Neuronal stem cell (in vitro differentiated cells): ENCODE results near the gene FAM3D.

Source experiments
- DNase-seq: peaks from one replicate; pipeline ENCODE4 v3.0.0-alpha.2; 2013; ENCODE audit warnings: low spot score
- H2AFZ ChIP-seq: one replicate; pipeline ENCODE4 v1.6.1; 2013; ENCODE audit warnings: mild to moderate bottlenecking, low read length, inconsistent platforms
- H2AK5ac ChIP-seq: 2 replicates; pipeline ENCODE4 v1.6.1; 2013; ENCODE audit warnings: low read depth, mild to moderate bottlenecking, inconsistent platforms, low read length, moderate library complexity, mixed read lengths
- H2BK120ac ChIP-seq: 2 replicates; pipeline ENCODE4 v1.6.1; 2013; ENCODE audit warnings: low read depth, mild to moderate bottlenecking, inconsistent platforms, low read length, moderate library complexity, mixed read lengths
- H2BK12ac ChIP-seq: one replicate; pipeline ENCODE4 v1.6.1; 2013; ENCODE audit warnings: low read length, inconsistent platforms
- H2BK15ac ChIP-seq: 2 replicates; pipeline ENCODE4 v1.6.1; 2013; ENCODE audit warnings: mild to moderate bottlenecking, low read length, inconsistent platforms, mixed read lengths
- H2BK5ac ChIP-seq: one replicate; pipeline ENCODE4 v1.6.1; 2013; ENCODE audit warnings: inconsistent platforms, mild to moderate bottlenecking, low read length, moderate library complexity
- H3K14ac ChIP-seq: one replicate; pipeline ENCODE4 v1.6.1; 2013; ENCODE audit warnings: low read length, inconsistent platforms
- H3K18ac ChIP-seq: 2 replicates; pipeline ENCODE4 v1.6.1; 2013; ENCODE audit warnings: low read length, inconsistent platforms
- H3K23ac ChIP-seq: 2 replicates; pipeline ENCODE4 v1.6.1; 2013; ENCODE audit warnings: low read depth, mild to moderate bottlenecking, mixed read lengths, low read length, inconsistent platforms; ENCODE audit not compliant: poor library complexity
- H3K27ac ChIP-seq: replicated peaks from 3 replicates; pipeline ENCODE4 v1.5.1; 2013; ENCODE audit warnings: low read length, inconsistent platforms
- H3K27me3 ChIP-seq, 3 experiments: 2 replicates each; pipeline ENCODE4 v1.6.1; 2013; ENCODE audit warnings: low read length in 3 of 3, mild to moderate bottlenecking in 2 of 3, inconsistent platforms in 1 of 3, low read depth in 1 of 3, mixed read lengths in 1 of 3, moderate library complexity in 1 of 3; ENCODE audit not compliant: control insufficient read depth in 3 of 3, insufficient read depth in 3 of 3
- H3K36me3 ChIP-seq, 2 donors: replicated peaks in 1 of 2; 2 replicates each; pipeline ENCODE4 v1.6.1; 2013; ENCODE audit warnings: low read length in 2 of 2; ENCODE audit not compliant: control insufficient read depth in 2 of 2, insufficient read depth in 2 of 2
- H3K4ac ChIP-seq: 2 replicates; pipeline ENCODE4 v1.6.1; 2013; ENCODE audit warnings: inconsistent platforms, mild to moderate bottlenecking, low read length, moderate library complexity
- H3K4me1 ChIP-seq, 2 donors: 1 replicate in 1 of 2; 2 replicates in 1 of 2; pipeline ENCODE4 v1.6.1; 2013; ENCODE audit warnings: low read length in 2 of 2, low read depth in 1 of 2; ENCODE audit not compliant: control insufficient read depth in 2 of 2, insufficient read depth in 1 of 2
- H3K4me2 ChIP-seq: one replicate; pipeline ENCODE4 v1.6.1; 2013; ENCODE audit warnings: mild to moderate bottlenecking, low read length, inconsistent platforms; ENCODE audit not compliant: insufficient read depth, poor library complexity, severe bottlenecking
- H3K4me3 ChIP-seq, 2 donors: 2 replicates each; pipeline ENCODE4 v1.5.1; 2013; ENCODE audit warnings: low read length in 2 of 2, mild to moderate bottlenecking in 2 of 2, inconsistent platforms in 1 of 2, moderate library complexity in 1 of 2
- H3K79me1 ChIP-seq: one replicate; pipeline ENCODE4 v1.6.1; 2013; ENCODE audit warnings: low read depth, mild to moderate bottlenecking, inconsistent platforms, low read length, moderate library complexity
- H3K9ac ChIP-seq: one replicate; pipeline ENCODE4 v1.6.1; 2013; ENCODE audit warnings: mild to moderate bottlenecking, low read depth, low read length, inconsistent platforms; ENCODE audit not compliant: poor library complexity
- H3K9me3 ChIP-seq, 2 donors: replicated peaks in 1 of 2; 2 replicates each; pipeline versions ENCODE3 to v1.6.1; 2013; ENCODE audit warnings: low read length in 2 of 2, mild to moderate bottlenecking in 2 of 2, inconsistent platforms in 1 of 2, low read depth in 1 of 2, mixed read lengths in 1 of 2, moderate library complexity in 1 of 2; ENCODE audit not compliant: control insufficient read depth in 2 of 2, insufficient read depth in 1 of 2
- H4K8ac ChIP-seq: one replicate; pipeline ENCODE4 v1.6.1; 2013; ENCODE audit warnings: low read depth, mild to moderate bottlenecking, inconsistent platforms, low read length, moderate library complexity
- H4K91ac ChIP-seq: one replicate; pipeline ENCODE4 v1.6.1; 2013; ENCODE audit warnings: low read length, low read depth, mild to moderate bottlenecking, inconsistent platforms; ENCODE audit not compliant: poor library complexity
- WGBS, 2 donors: extraction: QIAGEN DNeasy Blood & Tissue Kit; methylation state at CpG; one replicate each; pipeline ENCODE4 v1.1.7; 2013; ENCODE audit warnings: missing lambda C conversion rate in 2 of 2, mixed read lengths in 1 of 2; ENCODE audit not compliant: insufficient read length in 2 of 2, insufficient replicate concordance in 1 of 2; ENCODE audit errors: extremely low coverage in 2 of 2; 5-methylcytosine and 5-hydroxymethylcytosine counted together

Gene FAM3D

DNA sequence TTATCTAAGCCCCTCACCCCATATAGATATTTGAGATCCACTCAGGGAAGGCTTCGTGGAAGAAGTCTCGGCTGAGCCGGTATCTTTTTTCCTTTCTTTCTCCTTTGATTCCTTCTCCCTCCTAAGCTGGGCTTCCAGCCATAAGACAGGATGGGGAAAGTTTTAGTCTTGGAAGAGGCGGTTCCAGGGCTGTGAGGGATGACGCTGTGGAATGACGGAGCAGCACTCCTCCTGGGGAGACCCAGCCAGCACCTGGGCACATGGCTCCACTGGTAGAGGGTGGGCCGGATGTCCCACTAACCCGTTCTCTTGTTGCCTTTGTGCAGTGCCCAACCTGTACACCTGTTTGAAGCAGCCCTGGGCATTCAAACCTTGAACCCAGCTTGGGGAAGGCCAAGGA, 46.2 kb downstream of the FAM3D start:
- no peak for DNase-seq
- no peak overlapping the region for H4K8ac ChIP-seq
- no CpG with 5 or more reads among the region's 8 CpGs for WGBS, 2 donors

DNA sequence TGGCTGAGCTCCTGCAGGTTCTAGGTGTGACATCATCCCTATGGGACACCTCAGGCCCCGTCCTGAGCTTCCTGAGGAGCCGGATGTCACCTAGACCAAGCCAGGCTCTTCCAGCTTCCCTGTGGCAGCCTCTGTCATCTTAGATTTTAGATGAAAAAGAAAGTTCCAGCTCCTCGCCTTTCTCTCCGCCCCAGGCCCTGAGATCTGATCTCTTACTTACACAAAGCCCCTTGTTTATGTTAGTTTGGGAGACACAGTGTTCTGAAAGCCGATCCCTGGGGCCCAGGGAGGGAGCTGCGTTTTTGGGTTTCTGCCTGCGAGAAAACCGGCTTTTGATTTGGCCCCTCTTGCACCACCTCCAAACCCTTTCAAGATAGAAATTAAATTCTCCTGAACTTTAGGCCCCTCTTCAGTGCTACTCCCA, 49.2 kb downstream of the FAM3D start:
- no peak for DNase-seq
- Histone ChIP-seq H2BK12ac (no peak overlapping the region), H2AFZ (peak overlapping the region; percentile 77), H3K36me3 (no peaks in the 10 kb centered on the region), H4K8ac (no peak overlapping the region), H4K91ac (no peak overlapping the region), H3K18ac (no peak overlapping the region), H3K27me3 (no peaks in the 10 kb centered on the region), H3K4me1 (peaks cover 12 to 16% of the 10 kb centered on the region in 2 donors), H3K9ac (no peak overlapping the region), H3K14ac (no peak overlapping the region), H2AK5ac (no peak overlapping the region), H3K9me3 (no peaks in the 10 kb centered on the region), H3K4ac (no peak overlapping the region), H3K4me2 (peak overlapping the region; percentile 21), H3K27ac (no peak overlapping the region), H2BK5ac (no peak overlapping the region), H3K23ac (no peak overlapping the region), H3K4me3 (no peak overlapping the region), H3K79me1 (no peaks in the 10 kb centered on the region), H2BK15ac (no peak overlapping the region), H2BK120ac (no peak overlapping the region)
- no CpG with 5 or more reads among the region's 8 CpGs for WGBS, 2 donors

More for the DNA sequence above, 46.2 kb downstream of the FAM3D start:
- peaks cover 18% of the 10 kb centered on the region in 2 donors for H3K4me1 ChIP-seq
- H3K4ac ChIP-seq = no peak overlapping the region
- H2AK5ac ChIP-seq = peak overlapping the region; percentile 73
- peaks cover 0 to 2% of the 10 kb centered on the region in 2 donors for H3K9me3 ChIP-seq
- no peak overlapping the region for H3K4me3 ChIP-seq
- H3K36me3 ChIP-seq = no peaks in the 10 kb centered on the region
- no peak overlapping the region for H3K14ac ChIP-seq
- no peak overlapping the region for H2BK12ac ChIP-seq
- no peak overlapping the region for H2AFZ ChIP-seq
- H3K9ac ChIP-seq = no peak overlapping the region
- H3K27ac ChIP-seq = no peak overlapping the region
- H3K27me3 ChIP-seq = no peaks in the 10 kb centered on the region
- no peak overlapping the region for H2BK120ac ChIP-seq
- no peak overlapping the region for H3K18ac ChIP-seq
- H2BK5ac ChIP-seq = no peak overlapping the region
- no peak overlapping the region for H3K4me2 ChIP-seq
- H3K23ac ChIP-seq = no peak overlapping the region
- peak overlapping the region; percentile 9 for H2BK15ac ChIP-seq
- H4K91ac ChIP-seq = no peak overlapping the region
- H3K79me1 ChIP-seq = no peaks in the 10 kb centered on the region

DNA sequence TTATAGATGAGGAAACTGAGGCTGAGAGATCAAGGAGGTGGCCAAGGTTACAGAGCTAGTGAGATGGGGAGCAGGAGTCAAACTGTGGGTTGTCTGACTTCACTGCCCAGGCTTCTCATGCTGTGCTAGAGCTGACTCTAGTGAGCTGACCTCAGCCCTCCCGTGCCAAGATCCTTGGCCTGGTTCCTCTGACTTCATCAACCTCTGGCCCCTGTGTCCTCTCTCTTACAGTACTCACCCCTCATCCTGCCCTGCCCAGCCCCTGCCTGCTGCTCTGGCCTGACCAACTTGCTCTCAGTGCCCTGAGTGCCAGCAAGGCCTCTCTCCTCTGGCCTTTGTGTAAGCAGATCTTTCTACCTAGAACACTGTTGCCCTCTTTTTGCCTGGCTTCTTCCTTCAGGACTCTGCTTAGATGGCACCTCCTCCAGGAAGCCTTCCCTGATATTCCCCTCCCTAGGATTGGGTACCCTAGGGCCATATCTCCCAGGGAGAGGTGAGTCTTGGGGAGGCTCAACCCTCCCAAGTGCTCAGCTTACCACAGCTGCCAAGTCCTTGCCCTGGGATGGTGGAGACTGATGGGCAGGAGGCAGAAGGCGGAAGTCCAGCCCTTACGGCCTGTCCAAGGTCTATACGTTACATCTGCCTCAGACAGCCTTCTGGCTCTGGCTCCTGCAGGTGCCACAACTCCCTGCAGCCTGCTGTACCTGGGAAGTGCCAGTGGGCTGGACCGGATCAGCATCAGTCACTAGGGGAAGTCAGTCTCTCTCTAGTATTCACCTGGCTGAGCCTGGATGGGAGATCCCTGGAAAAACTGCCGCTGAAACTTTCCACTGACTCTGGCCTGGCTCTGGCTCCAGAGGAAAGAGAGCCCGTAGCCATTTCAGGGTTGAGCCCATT, 53.1 kb downstream of the FAM3D start:
- Histone ChIP-seq H2BK15ac (peak overlapping the region; percentile 75), H3K18ac (peak overlapping the region; percentile 74), H3K27ac (no peak overlapping the region), H3K14ac (no peak overlapping the region), H3K9me3 (no peaks in the 10 kb centered on the region), H3K4me1 (peaks cover 0 to 7% of the 10 kb centered on the region in 2 donors), H3K9ac (peak overlapping the region; percentile 24), H2BK5ac (no peak overlapping the region), H3K4ac (no peak overlapping the region), H4K8ac (no peak overlapping the region), H4K91ac (peak overlapping the region; percentile 59), H2BK12ac (peak overlapping the region; percentile 65), H3K4me3 (no peak overlapping the region), H2AFZ (peak overlapping the region; percentile 24), H2BK120ac (no peak overlapping the region), H3K36me3 (no peaks in the 10 kb centered on the region), H2AK5ac (peak overlapping the region; percentile 65), H3K27me3 (no peaks in the 10 kb centered on the region), H3K4me2 (no peak overlapping the region), H3K23ac (no peak overlapping the region), H3K79me1 (no peaks in the 10 kb centered on the region)
- no peak for DNase-seq
- WGBS, 2 donors = no CpG with 5 or more reads among the region's 7 CpGs

DNA sequence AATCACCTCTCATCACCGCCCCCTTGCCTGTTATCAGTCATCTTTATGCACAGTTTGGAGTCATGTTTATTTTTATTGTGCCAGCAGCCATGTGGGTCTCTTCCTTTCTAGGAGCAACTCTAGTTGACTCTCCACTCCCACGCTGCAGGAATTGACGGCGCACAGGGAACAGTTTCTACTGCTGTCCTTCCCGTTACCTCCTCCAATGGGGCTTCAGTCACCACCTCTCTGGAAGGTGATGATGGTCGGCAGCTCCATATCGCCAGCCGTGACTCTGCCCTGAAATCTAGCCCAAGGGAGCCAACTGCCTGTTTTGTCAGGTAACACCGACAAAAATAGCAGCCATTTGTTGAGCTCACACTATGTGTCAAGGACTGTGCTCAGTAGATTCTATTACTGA, 53.7 kb downstream of the FAM3D start:
- WGBS, 2 donors = no CpG with 5 or more reads among the region's 9 CpGs
- H3K4me2 ChIP-seq = no peak overlapping the region
- H4K8ac ChIP-seq = no peak overlapping the region
- no peak overlapping the region for H2BK120ac ChIP-seq
- H2BK5ac ChIP-seq = no peak overlapping the region
- no peak overlapping the region for H3K23ac ChIP-seq
- peaks cover 0 to 7% of the 10 kb centered on the region in 2 donors for H3K4me1 ChIP-seq
- H3K9ac ChIP-seq = no peak overlapping the region
- no peak overlapping the region for H2AK5ac ChIP-seq
- H2AFZ ChIP-seq = no peak overlapping the region
- no peak overlapping the region for H2BK15ac ChIP-seq
- H3K36me3 ChIP-seq = no peaks in the 10 kb centered on the region
- H3K18ac ChIP-seq = no peak overlapping the region
- DNase-seq = no peak
- no peak overlapping the region for H3K27ac ChIP-seq
- no peak overlapping the region for H3K14ac ChIP-seq
- H3K9me3 ChIP-seq = no peaks in the 10 kb centered on the region
- no peaks in the 10 kb centered on the region for H3K79me1 ChIP-seq
- no peak overlapping the region for H2BK12ac ChIP-seq
- H3K4me3 ChIP-seq = no peak overlapping the region
- H3K27me3 ChIP-seq = no peaks in the 10 kb centered on the region
- H3K4ac ChIP-seq = no peak overlapping the region
- no peak overlapping the region for H4K91ac ChIP-seq
